HG03432 (cell line): ENCODE results near the gene PRKCE.

ENCODE experiments used
- ATAC-seq: cut with Tn5 transposase; IDR thresholded peaks from one replicate; pipeline ENCODE4 v1.9.1; 2021; ENCODE audit warnings: mild to moderate bottlenecking, moderate library complexity; ENCODE audit not compliant: unreplicated experiment

PRKCE gene

DNA sequence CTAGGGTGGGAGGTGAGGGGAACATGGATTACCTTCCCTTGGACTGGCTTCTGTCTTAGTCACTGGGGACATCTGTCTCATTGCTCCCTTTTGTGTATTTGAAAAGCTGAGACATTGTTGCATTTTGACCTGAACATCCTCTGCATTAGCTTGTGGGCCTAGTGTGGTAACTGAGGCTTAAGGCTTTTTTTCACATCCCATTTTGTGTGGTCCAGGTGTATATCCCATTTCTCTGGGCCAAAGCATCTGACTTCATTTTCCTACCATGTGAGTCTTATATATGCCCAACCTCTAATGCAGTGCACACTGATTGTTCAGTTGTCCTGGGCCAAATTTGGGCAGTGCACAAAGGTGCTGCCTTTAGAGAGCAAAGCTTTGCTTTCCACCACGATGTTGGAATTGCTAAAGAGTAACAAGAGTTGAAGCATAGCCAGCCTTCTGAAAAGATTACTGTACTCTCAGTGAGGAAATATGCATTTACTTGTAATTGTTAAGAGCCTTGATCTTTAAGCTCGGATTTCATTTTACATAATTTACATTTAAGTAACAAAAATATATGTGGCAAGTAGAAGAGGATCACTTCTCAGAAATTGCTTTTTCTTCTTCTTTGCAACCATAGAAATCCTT lies 13.3 kb downstream of the PRKCE start:
- no peak for ATAC-seq

DNA sequence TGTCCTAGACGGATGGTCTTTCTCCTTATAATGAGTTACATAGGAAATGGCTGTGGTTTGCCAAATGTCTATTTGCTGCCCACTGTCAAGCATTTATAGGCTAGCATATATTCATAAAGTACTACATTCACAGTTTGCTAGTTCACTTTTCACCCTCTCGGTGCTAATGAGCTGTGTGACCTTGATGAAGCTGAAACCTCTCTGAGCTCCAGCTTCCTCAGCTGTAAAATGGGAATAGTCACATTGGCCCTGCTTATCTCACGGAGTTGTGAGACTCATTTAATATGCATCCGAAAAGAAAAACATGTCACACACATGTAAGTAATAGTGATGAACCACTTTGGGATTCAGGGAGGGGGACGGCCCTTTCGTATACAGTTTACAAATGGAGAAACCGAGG lies 17.0 kb downstream of the PRKCE start:
- no peak for ATAC-seq

DNA sequence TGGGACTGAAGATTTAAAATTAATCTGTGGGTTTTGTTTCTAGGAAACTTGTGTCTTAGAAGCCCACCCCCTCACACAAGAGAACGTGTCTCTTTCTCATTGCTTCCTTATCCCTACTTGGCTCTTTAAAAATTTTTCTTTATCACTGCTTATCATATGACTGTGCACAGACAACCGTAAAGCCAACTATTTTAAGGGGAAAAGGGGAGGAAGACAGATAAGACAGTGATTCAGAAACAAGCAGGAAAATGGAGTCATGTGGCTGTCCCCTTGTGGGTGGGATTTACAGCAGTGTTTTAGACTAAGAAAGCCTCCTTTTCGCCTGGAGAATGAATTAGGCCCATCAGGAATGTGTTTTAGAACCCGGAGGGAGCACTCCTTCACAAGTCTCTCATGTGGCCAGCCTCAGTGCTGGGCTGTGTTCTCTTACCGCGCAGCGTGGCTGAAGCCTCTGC lies 17.6 kb downstream of the PRKCE start:
- ATAC-seq, result no peak

DNA sequence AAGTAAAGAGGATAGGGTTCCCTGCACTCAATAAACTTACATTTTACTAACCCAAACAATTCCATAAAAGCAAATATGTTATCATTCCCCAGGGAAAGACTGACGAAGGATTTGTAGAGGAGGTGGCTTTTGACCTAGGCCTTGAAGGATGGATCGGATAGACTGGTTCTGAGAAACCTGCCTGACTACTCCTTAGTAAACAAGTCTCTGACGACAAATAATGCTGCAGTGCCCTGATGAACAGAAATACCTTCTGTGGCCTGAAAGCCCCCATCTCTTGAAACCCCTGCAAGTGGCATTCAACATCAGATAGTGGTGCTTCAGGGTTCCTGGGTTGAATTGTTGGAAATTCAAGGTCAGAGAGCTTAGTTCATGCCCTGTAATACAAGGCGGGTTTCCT lies 19.2 kb downstream of the PRKCE start:
- no peak for ATAC-seq

DNA sequence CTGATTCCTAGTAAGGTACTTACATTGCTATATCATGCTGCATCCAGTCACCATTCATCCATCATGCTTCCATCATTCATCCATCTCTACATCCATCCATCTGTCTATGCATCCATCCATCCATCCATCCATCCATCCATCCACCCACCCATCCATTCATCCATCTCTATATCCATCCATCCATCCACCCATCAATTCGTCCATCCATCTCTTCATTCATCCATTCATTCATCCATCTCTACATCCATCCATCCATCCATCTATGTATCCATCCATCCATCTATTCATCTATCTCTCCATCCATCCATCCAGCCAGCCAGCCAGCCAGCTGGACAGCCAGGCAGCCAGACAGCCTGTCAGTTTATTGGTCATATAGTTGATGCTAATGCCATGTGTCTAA lies 20.7 kb downstream of the PRKCE start:
- ATAC-seq, result no peak

DNA sequence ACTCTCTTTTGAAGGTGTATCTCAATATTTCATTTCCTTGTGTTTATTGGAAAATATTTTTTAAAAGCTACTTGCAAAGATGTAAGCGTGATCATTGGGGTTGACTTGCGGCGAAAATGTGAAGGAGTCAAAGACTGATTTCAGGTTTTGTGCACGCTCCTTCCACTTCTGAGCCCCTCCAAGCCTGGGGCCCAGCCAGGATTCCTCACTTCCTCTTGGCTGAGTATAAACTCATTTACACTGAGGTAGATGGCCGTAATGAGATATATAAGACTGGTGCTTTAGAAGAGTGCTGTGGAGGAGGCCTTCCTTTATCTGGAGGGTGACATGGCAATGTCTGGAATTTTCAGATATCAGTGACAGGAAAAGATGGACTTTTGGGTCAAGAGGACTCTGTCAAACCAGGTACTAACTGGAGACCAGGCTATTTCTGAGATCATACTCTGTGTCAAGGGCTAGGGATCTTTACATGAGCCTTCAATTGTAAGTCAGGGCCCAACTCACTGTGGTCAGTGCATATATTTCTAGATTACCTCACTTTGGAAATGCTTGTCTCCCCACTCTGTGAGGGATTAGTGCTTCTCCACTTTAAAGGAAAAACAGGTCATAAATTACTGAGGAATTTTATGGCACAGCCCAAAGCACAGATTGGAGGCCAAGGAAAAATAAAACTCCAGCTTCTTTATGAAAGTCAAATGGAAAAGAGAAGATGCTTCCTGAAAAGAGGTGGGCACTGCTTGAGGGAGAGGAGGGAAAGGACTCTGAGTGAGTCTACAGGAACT lies 22.8 kb downstream of the PRKCE start:
- ATAC-seq, result no peak

DNA sequence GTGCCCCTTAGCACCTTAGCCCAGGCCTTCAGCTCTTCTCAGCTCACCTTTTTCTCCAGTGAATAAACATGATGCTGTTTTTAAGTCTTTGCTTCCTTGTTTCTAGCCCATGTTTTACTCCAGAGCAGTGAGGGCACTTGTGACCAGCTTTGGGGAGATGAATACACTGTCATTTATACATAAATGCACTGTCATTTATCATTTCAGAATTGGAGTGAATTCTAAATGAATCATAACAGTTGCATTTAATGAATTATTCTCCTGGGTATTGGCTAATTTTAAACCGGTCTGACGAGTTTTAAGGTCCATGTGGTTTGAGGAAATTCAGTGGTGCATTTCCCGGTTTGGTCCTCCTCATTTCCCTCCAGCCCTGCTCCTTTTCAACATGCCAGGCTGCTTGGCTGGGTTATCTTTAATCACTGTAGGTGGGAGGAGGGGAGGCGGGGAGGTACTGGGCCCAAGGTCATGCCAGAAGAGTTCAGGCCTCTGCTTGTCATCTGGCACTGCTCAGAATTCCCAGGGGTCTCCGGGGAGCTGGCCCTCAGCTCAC lies 23.9 kb downstream of the PRKCE start:
- ATAC-seq, result no peak

DNA sequence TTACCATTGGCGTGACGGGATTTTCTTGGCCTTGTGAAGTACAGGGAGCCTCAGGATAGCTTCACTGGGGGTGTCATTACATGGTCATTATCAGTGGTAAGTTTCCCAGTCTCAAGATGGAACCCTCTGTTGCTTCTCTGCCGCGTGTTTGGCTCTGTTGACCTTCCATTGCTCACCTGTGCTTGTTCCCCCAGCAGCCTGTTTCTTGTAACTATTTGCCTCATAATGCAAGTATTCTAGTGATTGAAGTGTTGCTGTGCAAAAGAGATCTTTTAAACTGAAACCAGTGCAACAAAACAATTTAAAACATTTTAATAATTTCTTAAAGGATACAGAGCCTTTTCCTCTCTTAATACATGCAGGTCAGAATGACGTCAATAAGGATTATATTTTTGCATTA lies 24.6 kb downstream of the PRKCE start:
- ATAC-seq, result no peak

DNA sequence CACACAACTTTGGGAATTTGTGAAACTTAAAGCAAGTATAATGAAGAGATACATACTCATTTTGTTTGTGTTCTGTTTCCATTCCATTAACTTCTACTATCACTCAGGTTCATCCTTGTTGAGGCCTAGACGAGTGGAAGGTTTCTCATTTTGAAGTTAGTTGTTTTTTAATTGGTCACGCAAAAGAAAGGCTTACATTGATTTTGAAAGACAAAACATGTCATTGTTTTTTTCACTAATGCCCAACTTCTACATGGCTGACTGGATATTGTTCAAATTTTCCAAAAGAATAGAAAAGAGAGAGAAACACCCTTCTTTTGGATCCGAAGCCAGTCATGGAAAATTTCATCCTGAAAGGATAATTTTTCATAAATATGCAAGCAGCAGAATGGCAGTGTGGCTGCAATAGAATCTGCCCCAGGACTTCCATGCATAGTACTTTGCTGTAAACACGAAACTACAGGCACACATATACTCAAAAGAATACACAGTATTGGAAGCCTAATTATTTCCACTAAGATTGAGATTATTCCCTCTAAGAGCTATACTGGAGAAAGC lies 27.4 kb downstream of the PRKCE start:
- no peak for ATAC-seq

DNA sequence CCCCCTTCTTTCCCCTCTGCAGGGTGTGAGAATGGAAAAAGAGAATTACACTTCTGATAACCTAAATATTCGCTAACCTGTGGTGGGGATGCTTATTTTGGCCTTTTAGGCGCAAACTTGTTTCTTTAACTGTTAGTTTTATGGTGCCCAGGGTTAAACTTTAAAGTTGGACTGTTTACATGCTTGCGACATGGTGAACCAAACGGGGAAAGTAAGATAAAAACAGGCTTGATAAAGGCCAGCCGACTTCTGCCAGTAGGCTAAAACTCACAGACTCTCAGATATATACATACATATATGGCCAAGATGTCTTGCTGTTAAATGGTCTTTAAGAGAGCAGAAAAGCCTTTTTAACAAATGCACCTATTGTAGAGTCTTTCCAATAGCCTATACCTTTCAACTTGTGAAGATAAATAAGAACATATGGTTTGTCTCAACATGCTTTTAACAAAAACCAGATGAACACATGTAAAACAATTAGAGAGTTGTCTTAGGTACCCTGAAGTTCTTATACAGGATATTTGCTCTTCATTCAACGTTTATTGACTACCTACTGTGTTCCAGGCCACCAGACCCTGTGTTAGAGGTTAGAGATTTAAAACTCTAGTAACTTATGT lies 29.0 kb downstream of the PRKCE start:
- ATAC-seq, result no peak

DNA sequence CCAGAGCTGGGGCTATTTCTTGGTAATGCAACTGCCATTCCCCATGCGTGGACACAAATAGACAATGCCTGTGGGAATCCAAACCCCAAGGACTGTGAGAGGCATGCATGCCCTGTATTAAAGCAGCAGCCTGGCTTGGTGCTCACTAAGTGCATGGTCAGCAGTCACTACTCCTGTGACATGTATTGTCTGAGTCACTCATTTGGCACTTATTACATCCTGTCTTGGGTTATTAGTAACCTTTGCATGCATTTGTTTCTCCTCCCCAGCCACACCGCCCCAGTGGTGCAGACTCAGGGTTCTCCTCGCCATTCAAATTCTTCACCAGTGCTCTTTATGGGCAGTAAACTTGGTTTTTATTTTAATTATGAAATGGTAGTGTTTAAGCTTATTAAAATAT lies 30.2 kb downstream of the PRKCE start:
- ATAC-seq, result peak; percentile 93

DNA sequence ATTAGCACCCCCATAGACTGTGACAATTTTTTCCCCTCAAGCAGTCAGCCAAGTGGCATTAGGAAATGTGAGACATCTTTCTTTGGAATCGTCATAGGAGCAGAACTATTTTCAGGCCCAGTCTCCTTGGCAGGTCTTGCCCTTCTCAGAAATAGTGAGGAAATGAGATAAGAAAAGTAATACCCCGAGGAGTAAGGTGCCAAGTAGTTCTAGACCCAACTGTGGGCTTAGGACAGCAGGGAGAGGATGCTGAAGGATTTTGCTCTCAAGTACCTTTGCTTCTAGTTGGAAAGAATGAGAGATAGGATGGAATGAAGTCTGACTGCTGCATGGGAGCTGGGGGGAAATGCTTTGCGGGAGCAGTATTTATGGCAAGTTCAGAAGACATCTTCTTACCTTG lies 31.8 kb downstream of the PRKCE start:
- ATAC-seq, result no peak

DNA sequence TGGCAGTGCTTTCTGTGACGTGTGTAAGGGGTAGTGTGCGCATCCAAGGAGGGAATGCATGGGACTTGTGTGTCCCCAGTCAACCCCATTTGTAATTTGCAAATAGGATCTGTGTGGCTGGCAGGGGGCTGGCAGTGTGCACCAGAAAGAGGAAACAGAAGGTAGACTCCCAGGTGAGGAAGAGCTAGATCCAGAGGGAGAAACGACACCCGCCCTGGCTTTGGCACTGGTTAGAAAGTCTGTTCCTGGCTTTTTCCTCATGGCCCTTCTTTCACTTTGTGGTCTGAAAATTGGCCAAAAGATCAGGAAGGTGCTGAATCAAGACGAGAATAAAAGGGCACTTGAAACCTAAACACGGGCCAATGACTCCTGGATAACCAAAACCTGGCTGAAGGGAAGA lies 33.3 kb downstream of the PRKCE start:
- no peak for ATAC-seq

DNA sequence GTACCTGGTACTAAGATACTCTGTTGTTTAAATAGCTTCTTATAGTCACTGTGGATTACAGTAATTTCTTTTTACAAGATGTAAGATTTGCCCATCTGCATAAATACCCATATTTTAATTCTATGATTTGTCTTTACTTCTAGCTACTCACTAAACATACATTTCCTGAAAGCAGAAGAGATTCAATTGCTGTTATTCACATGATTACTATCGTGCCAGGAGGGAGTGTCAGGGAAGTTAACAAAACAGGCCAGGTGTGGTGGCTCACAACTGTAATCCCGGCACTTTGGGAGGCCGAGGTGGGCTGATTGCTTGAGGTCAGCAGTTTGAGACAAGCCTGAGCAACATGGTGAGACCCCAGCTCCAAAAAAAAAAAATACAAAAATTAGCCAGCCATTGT lies 33.8 kb downstream of the PRKCE start:
- no peak for ATAC-seq

DNA sequence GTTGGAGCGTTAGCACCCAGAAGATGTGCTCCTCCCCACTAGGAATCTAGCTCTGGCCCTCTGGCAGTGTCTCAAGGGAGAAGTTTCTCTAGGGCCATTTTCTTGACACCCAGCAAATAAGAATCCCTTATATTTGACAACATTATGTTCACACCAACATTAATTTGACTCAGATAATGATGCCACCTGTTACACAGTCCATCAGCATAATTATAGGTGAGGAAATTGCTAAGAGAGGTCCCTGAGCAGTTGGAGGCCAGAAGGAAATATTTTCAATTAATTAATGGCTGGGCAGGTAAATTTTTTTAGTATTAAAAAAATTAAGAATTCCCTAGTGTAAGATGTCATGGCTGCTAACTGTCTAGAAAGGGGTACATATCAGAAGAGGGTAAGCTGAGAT lies 36.5 kb downstream of the PRKCE start:
- ATAC-seq, result no peak

DNA sequence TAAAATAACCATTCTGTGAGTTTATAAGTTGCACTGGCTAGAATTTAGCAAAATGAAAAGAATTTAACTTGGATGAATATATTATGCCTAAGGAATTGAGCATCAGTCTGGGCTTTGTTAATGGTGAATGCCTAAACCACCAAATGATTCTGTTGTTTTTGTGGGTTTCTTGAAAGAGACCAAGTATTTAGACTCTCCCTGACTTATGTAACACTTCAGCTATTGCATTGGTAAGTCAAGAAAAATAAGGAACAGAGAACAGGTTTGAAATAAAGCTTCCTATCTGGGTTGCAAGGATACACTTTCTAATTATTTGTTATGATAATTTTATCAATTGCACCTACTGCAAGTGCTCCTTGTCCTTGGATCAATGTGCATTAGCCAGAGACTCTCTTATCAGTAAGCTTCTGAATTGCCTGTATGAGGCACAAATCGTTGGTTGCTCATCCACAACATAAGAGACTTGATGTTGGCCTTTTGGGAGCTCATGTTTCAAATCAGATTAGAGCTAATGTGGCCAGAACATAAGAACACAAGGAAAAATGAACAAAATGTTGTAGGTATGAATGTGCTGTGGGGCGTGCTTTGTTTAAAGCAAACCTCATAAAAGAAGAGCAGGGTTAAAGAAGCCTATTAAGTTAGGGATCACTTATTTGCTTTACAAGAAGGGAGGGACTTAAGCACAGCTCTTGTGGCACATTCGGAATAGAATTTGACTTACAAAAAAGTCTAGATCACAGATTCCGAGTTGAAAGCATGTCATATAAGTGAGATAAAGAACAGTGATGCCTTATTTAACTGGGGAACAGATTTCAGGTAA lies 37.2 kb downstream of the PRKCE start:
- no peak for ATAC-seq

DNA sequence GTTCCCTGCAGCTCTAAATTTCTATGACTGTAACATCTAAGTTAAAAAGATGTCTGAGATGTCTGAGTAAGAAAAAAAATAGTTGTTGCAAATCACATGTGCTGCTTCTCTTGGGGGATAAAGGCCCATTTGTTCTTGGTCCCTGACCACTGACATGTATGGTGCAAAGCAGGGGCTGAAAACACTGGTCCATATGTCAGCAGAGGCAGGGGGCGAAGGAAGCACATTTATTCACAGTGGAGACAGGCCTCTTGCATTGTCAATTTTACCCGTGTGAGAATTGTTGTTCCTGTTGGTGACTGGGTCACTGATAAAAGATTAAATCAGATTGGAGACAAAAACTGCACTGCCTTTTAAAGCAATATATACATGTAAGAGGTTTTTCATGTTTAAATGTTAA lies 38.8 kb downstream of the PRKCE start:
- no peak for ATAC-seq

DNA sequence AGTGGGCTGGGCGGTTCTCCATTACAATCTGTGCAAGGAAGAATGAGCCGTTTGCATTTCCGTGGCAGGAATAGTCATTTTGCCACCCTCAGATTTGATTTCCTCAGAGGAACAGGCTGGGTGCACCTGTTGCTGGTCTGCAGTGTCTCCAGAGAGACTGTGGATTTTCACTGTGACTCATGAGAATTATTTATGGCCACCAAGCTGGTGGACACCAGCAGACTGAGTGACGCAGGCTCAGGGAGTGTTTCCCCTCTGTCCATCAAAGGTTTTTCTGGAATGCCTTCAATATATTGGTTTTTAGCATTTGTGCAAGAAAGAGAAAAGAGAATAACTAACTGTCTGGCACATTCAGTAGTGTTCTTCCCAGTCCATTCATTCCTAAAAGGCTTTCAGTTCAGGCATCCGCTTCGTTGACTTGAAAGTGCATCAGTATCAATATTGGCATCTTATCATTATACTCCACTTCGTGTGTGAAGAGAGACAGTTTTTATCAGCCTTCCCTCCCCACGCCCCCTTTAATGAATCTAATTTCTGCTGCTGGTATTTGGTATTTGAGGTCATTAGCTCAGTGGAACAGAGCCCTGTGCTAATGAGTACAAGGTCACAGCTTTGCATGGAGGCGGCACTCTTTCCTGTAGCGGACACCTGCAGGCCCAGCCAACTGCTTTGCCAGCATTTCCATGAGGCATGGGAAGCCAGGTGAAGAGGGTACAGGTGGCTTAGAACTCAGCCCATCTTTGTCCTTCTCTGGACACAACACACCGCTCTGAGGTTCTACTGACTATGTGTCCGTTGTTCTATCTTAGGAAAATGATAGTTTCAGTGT lies 39.9 kb downstream of the PRKCE start:
- ATAC-seq, result peak; percentile 76

DNA sequence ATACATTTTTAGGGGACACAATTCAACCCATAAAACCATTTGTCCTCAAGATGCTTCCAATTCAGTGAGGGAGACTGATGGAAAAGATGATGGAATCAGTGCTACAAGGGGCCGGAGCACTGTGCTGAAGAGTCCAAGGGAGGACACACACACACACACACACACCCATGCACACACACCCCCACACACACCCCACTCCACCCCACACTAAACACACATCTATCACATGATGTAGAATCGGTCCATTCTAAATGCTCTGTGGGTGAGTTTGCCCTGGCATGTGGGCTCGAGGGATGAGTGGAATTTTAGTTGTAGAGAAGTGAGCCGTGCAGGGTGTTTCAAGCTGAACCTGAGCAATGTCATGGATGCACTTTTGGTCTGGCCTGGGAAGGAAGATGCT lies 41.1 kb downstream of the PRKCE start:
- no peak for ATAC-seq

DNA sequence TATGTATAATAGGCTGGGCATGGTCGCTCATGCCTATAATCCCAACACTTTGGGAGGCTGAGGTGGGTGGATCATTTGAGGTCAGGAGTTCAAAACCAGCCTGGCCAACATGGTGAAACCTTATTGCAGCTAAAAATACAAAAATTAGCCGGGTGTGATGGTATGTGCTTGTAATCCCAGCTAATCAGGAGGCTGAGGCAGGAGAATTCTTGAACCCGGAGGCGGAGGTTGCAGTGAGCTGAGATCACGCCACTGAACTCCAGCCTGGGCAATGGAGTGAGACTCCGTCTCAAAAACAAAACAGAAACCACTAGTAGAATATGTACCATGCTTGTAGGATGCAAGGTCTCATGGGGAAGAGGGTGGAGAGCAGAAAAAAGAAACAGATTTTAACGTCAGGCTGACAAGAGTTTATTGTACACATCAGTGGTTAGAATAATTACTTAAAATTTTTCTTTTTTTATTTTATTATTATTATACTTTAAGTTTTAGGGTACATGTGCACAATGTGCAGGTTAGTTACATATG lies 44.1 kb downstream of the PRKCE start:
- peak; percentile 43 for ATAC-seq
